ENCODE data around the gene OTUB2.
A peak's percentile ranks its signal among the peaks of the same experiment; 100 is the strongest.

OTUB2 gene

GRCh38 chr14:94047581-94047980, 21.4 kb downstream of the OTUB2 start:
- no peak overlapping the region for H3K4me3 ChIP-seq (ENCODE audit: low read depth, low read length)
- TF ChIP-seq CTCF (IDR thresholded peaks at IDR 0.05; ENCODE audit: low read depth, low read length), result no peak
- DNase-seq (ENCODE audit: low read depth, low spot score), result no peak
- in situ Hi-C loops (cut with HindIII; ENCODE audit: low sequenced_read_pairs), result no loop called here

DNA sequence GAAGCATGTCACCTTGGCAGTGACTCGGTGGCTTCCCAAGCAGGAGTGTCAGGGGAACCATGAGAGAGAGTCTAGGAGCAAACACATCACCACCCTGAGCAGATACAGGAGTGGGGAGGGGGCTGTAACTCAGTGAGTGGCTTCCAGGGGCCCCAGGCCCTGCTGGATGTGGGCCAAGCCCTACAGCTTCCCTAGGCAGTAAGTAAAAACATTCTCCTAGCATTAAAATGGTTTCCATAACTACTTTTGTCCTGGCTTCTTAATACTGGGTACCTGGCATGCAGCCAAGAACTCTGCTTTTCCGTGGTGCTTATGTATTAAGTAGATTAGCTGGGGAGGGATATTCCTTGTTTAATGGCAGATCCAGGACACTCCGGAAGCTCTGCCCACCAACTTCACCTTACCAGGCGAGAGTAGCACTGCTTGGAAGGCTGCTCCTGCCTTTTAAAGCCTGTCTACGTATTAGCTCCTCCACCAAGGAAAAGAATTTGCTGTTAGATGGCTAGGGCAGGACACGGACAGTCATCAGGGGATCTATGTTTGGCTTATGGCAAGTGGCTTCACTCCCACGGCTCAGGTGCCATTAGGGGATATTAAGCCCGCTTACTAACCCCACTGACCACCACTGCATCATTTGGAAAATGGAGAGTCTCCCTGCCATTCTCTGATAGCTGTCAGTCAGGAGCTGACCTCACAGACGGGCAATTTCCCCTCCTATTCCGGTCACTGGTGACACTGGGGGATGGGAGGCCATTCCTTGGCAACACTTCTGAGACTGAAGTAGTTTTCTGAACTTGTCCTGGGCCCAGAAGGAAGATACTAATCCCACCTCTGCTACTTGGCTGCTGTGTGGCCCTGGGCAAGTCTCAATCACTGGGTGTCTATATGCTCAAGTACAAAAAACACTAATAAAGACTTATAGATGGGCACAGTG, 22.8 kb downstream of the OTUB2 start:
- in situ Hi-C loops (cut with HindIII; ENCODE audit: low sequenced_read_pairs), result no loop called here
- no peak for TF ChIP-seq CTCF (IDR thresholded peaks at IDR 0.05; ENCODE audit: low read depth, low read length)
- no peak for DNase-seq (ENCODE audit: low read depth, low spot score)
- no peak overlapping the region for H3K4me3 ChIP-seq (ENCODE audit: low read depth, low read length)

- no peak for DNase-seq (ENCODE audit: low read depth, low spot score)
- in situ Hi-C loops (cut with HindIII; ENCODE audit: low sequenced_read_pairs), result no loop called here
- TF ChIP-seq CTCF (IDR thresholded peaks at IDR 0.05; ENCODE audit: low read depth, low read length), result no peak
- no peak overlapping the region for H3K4me3 ChIP-seq (ENCODE audit: low read depth, low read length)
Observed at GRCh38 chr14:94049625-94050023, 23.5 kb downstream of the OTUB2 start.

DNA sequence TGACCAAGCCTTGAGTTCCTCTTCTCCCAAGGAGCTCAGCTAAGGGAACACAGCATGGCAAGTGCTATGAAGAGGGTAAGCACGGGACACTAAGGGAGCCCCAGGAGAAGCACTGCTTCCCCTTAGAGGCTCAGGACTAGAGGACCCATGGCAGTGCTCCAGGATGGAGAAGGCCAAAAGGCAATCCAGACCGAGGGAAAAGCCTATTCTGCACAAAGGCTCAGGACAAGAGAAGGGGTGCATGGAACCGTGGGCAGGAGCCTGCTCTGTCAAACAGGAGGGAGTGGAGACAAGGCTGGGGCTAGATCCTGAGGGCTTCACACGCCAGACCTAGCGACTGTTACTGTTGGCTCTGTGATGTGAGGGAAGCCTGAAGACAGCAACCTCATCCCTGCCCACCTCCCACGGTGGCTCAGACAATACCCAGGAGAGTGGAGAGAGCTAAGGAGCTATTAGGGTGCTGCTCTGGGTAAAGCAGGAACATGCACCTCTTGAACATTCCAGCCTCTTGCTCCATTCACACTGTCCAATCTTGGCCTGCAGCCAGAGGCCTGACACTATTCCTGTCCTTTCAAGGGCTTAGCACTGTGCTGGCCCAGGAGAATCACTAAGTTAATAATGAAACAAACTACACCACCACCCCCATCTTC, 24.2 kb downstream of the OTUB2 start:
- in situ Hi-C loops (cut with HindIII; ENCODE audit: low sequenced_read_pairs), result no loop called here
- no peak for TF ChIP-seq CTCF (IDR thresholded peaks at IDR 0.05; ENCODE audit: low read depth, low read length)
- H3K4me3 ChIP-seq (ENCODE audit: low read depth, low read length), result no peak overlapping the region
- DNase-seq (ENCODE audit: low read depth, low spot score), result no peak

GRCh38 chr14:94051115-94051514, 25.0 kb downstream of the OTUB2 start:
- peak; percentile 71 for TF ChIP-seq CTCF (IDR thresholded peaks at IDR 0.05; ENCODE audit: low read depth, low read length)
- in situ Hi-C loops (cut with HindIII; ENCODE audit: low sequenced_read_pairs), result no loop called here
- DNase-seq (ENCODE audit: low read depth, low spot score), result peak; percentile 68
- H3K4me3 ChIP-seq (ENCODE audit: low read depth, low read length), result no peak overlapping the region

GRCh38 chr14:94051779-94052178, 25.6 kb downstream of the OTUB2 start:
- H3K4me3 ChIP-seq (ENCODE audit: low read depth, low read length), result no peak overlapping the region
- in situ Hi-C loops (cut with HindIII; ENCODE audit: low sequenced_read_pairs), result no loop called here

More at GRCh38 chr14:94051779-94052178, 25.6 kb downstream of the OTUB2 start:
- TF ChIP-seq CTCF (IDR thresholded peaks at IDR 0.05; ENCODE audit: low read depth, low read length), result no peak
- DNase-seq (ENCODE audit: low read depth, low spot score), result no peak

Data from astrocyte of the spinal cord (primary cell).